GDM1 (cell line): ENCODE data around the gene USP9X.
"Not testable (repeated sequence)": the region's sequence is repeated elsewhere in the genome, so short reads cannot be mapped to it uniquely, and the experiment has no call there.

Source experiments
- DNase-seq: peaks from one replicate; lab custom pipeline; 2025; lab: John Stamatoyannopoulos, UW

USP9X gene

DNA sequence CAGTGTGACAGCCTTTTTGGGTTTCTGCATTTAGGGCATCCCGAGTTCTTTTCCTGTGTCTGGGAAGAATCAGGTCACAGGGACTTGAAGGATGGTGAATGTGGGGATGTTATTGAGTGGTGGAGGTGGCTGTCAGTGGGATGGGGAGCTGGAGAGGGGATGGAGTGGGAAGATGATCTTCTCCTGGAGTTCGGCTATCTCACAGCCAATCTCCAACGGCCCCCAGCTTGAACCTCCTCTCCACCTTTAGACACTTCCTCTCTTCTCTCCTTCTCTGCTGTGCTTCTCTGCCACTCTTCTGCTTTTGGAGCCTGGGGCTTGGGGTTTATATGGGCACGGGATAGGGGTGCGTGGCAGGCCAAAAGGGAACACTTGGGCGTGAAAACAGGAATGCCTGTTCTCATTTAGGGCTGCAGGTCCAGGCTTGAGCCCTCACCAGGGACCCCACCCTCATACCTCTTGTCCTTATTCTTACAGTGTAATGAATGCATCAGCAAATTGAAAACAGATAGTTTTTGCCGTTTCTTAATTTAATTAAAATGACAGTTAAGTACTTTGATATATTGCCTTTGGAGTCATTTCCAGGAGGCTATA lies 37.5 kb downstream of the USP9X start:
- DNase-seq: no peak

DNA sequence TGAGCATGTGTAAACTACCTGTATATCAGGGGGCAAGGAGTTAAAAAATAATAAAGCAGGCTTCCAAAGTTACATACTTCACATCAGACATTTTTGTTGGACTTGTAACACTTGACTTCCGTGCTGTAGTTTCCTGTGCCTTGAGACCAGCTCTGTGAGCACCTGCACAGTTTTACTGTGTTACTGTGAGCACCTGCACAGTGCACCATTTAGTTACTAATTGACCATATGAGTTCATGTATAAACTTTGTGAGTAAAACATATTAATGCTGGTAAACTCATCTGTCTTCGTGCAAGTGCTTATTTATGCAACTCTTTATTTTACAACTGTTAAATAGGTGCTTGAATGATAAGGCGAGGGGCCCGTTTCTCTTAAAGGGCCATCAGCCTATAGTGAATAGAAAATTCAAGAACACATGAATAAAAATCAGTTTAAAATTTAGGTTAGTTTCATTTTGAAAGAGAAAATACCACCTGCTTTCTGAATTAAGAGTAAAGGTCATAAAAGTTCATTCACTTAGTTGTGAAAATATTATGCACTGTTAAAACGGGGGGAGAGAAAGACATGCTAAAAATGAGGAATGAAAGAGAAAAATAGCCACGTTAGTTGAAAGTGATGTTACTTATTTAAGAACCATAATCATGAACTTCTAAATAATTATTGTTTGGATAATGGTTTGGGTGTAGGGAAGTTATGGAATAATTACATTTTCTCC lies 42.4 kb downstream of the USP9X start:
- no peak for DNase-seq

DNA sequence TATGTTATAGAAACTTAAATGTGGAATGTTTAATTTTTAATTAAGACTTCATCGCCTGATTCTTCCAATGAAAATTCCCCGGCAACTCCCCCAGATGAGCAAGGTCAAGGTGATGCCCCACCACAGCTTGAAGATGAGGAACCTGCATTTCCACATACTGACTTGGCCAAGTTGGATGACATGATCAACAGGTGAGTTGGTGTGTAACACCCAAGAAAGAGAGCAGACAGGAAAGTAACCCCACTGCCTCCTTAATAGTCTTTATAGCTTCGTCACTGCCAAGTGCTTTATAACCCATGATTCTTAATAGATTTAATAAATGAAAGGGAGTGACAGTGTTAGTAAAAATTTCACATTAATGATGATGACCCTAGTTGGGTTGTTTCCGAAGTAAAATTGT lies 43.7 kb downstream of the USP9X start:
- no peak for DNase-seq

DNA sequence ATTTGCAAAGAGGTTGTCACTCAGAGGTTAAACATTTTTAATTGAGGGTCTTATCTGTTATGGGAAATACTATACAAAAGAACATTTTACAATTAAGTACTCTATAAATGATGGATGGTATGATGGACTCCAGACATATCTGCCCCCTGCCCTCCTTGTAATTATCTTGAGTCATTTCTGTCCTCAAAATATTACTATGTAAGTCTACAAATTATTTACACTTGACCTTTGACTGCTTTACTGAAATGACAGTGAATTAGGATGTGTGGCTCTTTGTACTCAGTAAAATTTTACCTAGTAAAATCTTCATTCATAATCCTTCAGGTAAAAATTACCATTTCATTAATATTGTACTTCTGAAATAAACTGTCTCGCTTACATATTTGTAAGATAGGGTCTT lies 46.5 kb downstream of the USP9X start:
- no peak for DNase-seq

DNA sequence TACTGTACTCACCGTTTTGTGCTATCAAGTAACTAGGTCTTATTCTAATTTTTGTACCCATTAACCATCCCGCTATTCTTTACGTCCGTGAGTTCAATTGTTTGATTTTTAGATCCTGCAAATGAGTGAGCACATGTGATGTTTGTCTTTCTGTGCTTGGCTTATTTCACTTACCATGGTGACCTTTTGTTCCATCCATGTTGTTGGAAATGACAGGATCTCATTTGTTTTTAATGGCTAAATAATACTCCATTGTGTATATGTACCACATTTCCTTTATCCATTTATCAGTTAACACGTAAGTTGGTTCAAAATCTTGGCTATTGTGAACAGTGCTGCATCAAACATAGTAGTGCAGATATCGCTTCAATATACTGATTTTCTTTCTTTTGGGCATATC lies 48.3 kb downstream of the USP9X start:
- DNase-seq: no peak

DNA sequence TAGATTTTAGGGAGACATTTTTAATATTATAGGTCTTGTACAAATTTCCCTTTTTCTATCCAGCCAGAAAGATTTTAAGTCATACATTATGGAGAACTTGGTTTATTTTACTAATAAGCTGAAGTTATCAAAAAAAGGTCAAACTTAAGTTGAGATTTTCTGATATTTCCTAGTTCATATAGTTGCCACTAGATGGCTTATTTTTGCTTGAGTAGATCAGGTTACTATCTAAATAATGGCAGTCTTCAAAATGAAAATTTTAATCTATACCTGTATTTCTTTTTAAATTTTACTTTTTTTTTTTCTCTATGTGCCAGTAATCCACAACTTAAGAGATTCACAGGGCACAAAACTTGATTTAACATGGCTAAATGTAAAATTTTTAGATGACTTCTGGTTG lies 52.3 kb downstream of the USP9X start:
- no peak for DNase-seq

DNA sequence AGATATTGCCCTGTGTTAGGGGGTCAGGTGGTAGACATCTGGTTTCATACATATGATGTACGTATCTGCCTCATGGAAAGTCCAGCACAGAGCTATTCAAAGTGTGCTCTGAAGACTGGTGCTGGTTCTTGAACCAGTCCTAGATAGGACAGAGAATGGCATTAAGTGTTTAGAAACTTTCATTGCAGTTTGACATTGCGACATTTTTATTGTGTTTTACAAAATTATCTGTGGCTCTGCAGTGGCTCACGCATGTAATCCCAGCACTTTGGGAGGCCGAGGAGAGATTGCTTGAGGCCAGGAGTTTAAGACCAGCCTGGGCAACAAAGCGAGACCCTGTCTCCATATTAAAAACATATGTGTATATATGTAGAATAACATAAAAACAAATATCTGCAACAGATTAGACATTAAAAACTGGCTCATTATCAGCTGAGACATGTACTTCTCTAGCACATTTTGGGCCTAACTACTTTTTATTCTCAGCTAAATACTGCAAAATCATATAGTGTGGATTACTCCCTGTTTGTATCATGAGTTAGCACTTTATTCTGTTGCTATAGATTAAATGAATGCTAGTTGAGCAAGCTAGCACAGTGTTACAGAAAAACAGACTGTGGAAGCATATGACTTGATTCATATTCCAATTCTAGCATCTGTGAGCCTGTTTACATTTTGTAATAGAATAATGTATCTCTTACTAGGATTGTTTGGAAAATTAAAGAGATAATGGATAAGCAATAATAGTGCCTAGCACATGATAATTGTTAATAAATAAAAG lies 57.1 kb downstream of the USP9X start:
- DNase-seq: no peak

DNA sequence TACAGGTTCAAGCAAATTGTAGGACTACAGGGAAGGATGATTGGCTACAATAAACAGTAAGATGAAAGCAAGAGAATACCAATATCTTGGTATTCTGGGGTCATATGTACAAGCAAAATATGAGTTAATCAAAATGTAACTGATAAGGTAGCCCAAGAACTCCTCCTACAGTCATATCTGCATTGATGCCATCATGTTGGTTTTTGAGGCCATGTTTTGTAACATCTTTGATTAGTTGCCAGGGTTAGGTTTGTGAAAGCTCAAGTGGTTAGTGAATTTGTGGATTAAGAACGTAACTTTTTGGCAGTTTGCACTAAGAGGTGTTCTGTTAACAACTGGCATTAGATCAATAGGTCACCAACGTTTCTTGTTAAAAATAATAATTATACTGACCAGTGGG lies 59.6 kb downstream of the USP9X start:
- DNase-seq: no peak

DNA sequence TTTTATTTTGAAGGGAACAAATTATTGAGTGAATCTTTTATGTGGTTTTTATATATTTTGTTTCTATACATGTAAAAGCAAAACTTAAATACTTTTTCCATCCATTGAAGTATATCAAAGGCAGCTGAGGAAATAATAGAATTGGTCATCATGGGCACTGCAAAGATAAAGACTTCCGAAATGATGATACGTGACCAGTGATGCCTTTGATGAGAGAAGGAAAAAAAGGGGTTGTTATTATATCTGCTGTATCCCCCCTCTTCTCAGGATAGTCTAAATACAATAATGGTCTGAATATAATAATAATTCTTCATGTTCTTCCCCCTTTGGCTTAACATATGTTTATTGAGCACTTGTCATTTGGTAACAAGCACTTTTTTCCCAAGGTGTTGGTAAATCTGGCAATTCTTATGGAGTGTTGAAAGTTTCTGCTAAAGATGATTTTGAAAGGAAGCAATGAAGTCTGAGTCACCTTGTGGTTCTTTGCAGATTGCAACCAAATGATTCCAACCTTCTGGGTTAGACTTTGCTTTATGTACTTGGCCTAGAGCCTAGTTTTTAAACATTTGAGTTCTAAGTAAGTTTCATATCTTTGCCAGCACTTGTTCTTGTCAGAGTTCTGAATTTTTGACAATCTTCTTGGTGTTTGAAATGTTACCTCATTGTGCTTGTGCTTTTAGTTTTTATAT lies 60.8 kb downstream of the USP9X start:
- no peak for DNase-seq

DNA sequence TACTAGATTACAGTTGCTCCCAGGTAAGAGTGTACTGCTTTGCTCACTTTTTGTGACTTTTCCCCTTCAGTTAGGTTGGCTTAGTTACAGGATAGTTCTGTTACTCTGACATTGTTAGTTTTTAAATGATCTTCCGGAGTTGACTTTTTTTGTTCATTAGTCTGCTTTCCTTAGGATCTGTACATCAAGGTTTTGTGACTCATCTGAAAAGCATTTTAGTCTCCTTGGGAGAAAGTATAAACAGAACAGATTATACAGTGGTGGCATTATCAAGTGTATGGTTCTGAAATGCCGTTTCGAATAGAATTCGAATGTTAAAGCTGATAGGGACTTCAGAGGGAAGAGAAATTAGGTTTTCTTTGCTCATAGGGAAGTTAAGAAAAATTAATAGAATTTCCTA lies 63.3 kb downstream of the USP9X start:
- no peak for DNase-seq

DNA sequence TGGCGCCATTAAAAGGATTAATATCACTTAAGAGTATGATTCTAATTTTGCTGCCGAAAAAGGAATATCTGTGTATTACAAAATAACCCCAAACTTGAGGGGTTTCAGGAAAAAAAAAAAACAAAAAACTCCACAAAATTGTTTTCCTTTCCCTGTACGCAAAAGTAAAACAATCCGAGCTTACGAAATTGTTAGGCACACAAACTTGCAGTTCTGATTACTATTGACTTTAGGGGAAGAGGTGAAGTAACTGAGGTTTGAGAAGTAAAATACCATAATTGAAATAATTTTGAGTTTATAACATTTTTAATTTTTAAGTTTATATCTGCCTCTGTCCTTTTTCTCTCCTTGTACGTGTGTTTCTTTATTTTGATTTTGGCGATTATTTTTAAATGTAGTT lies 64.8 kb downstream of the USP9X start:
- DNase-seq: no peak

DNA sequence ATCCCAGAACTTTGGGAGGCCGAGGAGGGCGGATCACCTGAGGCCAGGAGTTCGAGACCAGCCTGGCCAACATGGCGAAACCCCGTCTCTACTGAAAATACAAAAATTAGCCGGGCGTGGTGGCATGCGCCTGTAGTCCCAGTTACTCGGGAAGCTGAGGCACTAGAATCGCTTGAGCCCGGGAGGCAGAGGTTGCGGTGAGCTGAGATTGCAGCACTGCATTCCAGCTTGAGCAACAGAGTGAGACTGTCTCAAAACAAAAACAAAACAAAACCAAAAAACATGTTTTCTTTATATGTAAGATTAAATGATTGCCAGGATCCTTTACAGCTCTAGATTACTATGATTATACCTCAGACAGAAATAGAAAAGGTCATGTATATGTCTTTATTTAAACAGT lies 66.5 kb downstream of the USP9X start:
- DNase-seq: not testable (repeated sequence)

DNA sequence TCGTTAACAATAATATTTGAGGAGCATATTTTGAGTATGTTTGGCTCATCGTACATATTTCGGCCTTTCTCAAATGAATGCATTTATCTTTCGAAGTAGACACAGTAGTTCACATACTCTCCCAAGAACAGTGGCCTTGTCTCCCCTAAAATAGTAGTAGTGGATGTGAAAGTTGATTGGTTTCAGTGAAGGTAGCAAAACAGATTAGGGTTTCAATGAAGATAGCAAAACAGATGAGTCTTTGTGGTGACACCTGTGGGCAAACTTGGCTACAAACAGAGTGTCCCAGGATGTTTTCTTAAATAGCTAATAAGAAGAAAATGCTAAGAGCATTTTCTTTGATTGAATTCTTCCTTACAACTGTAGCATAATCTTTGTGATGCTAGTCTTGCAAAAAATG lies 67.0 kb downstream of the USP9X start:
- DNase-seq: no peak

DNA sequence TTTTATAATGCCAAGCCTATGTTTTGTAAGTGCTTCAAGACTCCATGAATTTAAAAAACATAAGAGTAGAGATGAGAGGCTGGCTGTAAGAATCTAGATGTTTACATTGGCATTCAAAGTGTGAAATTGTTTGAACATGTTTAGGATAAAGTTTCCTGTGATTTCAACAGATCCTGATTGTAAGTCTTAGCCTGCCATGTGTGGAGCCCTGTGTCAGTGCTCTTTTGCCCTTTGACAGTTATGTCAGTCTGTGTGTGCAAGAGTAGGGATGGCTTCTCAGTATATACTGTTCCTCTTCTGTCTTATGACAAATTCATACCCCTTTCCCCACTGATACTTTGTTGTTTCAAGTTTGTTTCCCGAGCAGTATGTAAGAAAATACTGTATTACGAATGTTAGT lies 68.2 kb downstream of the USP9X start:
- DNase-seq: no peak

DNA sequence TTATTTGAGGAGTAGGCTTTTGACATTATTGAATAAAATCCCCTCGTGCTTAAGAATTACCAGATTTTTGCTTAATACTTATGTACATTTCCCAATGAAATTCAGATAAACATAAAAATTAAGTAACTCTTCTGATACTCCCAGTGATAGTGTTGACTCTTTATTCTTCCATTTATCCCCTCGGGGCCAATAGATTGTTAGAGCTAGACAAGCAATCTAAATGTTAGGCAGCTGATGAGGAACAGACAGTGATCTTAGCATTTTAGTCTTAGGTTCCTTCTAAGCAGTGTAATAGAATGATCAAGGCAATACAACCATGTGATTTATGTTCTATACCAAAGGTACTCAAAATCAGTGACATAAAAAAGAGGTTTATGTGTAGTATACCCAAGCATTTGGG lies 68.7 kb downstream of the USP9X start:
- DNase-seq: no peak

DNA sequence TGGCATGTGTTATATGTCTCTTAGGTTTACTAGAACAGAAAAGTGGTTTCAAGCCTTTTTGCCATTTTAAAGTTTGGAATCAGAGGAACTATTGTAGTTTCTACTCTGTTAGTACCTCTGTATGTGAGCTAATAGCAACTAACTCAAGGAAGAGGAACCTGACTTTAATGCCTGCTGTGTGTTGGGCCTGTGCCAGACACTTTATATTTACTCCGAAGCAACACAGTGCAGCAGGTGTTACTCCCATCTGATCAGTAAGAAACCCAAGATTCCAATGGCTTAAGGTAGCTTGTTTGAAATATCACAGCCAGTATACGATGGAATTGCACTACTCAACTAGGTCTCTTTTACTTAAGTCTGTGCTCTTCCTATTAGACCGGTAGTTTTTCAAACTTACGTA lies 79.2 kb downstream of the USP9X start:
- DNase-seq: no peak

DNA sequence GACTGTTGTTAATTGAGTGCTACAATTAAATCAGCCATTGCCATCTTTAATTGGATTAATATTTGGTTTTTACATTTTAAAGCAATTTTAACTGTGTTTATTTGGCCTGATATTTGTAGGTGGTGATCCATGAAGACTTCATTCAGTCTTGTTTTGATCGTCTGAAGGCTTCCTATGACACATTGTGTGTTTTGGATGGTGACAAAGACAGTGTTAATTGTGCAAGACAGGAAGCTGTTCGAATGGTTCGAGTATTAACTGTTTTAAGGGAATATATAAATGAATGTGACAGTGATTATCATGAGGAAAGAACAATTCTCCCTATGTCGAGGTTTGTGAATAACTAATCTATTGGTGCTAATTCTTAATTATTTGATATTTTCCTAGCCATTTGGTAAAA lies 82.6 kb downstream of the USP9X start:
- no peak for DNase-seq

DNA sequence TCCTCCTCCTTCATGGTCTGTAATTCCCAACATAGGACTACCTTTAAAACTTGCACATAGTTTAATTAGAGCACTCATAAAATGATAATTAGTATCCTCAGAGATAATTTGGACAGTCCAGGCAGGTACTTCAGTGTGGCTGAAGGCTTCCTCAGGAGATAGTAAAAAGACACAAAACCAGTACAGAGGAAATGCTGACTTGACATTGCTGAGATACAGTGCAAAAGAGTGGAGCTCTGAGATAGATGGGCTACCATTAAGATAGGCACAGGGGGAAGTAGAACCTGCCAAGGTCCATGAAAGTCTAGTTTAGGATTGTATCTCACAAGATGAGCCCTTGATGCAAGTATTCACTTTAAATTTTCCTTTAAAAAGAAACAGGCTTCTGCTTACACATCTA lies 91.0 kb downstream of the USP9X start:
- DNase-seq: no peak

DNA sequence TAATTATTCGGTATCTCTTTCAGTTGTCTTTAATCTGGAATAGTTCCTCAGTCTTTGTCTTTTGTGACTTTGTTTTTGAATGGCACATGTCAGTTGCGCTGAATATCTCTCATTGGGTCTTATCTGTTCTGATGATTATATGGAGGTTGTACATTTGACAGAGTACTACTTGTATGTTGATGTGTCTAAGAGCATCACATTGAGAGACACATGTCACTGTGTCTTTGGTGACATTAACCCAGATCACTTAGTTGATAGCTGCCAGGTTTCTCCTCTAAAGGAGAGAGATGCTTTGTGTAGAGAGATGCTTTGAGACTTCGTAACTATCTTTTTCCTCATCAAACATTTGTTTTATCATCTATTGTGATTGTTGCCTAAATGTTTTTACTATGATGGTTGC lies 92.1 kb downstream of the USP9X start:
- no peak for DNase-seq

DNA sequence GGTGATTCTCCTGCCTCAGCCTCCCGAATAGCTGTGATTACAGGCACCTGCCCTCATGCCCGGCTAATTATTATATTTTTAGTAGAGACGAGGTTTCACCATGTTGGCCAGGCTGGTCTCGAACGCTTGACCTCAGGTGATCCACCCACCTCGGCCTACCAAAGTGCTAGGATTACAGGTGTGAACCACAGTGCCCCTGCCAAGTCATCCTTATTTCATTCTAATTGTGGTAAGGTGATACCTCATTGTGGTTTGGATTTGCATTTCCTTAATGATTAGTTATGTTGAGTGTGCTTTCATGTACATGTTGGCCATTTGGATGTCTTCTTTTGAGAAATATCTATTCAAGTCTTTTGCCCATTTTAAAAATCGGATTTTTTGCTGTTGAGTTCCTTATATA lies 93.0 kb downstream of the USP9X start:
- DNase-seq: no peak

DNA sequence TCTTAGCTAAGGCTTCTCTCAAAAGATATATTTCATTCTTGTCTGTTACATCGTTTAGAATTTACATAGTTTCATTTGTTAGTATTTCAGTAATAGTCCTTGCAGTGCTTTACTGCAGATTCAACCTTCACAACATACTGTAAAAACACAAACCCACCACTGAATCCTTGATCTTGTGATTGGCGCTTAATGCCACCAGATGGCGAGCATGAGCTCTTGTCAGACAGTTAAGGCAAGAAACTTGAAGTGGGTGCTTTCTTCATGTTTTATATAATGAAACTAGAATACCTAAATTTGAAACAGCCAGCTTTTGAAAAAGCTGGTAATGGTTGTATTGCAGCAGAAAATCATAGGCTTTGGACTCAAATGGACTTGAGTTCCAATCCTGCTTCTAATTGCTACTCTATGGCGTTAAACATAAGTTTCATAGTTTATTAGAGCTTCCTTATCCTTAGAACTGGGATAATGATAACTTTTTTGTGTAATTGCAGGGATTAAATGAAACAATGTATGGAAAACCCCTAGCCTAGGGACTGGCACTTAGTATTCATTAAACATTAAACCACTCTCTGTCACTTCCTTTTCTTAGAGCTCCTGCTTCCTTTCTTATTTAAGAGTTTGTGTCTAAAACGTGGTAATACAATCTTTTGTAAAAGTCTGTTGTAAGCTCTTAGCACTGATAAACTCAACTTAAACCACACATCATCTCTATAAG lies 95.1 kb downstream of the USP9X start:
- DNase-seq: peak; percentile 55

DNA sequence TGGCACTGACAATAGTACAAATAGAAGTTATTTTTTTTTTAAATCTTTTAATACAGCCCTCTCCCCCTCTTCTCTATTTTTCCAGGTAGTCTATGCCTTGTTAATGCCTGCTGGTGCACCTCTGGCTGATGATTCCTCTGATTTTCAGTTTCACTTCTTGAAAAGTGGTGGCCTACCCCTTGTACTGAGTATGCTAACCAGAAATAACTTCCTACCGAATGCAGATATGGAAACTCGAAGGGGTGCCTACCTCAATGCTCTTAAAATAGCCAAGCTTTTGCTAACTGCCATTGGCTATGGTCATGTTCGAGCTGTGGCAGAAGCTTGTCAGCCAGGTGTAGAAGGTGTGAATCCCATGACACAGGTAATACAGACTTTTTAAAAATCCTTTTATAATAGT lies 99.1 kb downstream of the USP9X start:
- no peak for DNase-seq
